ENCODE measurements around the gene FCSK. TPM values are rescaled to one million over a fixed set of nuclear protein-coding genes. Genes with fewer than 3 reads are reported as not detected.

The FCSK gene
- total RNA-seq, 1 donor from 2014 or later, result 9.2 TPM

DNA sequence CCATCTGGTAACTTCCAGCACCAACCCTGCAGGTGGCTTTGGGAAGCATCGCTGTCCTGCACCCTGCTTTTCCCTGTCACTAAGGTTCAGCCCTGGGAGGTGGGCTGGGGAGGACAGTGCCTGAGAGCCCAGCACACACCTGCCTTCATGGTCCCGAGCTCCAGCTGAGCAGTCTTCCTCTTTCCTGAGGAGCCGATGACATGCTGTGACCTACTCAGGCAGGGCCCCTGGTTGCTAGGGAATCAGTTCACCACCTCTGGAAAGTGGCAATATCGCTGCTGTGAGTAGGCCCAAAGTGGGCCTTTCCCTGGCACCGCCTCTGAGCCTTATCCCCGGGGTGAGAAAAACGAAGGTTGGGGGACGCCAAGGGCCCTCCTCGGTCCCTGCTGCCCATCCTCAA lies 33.4 kb upstream of the FCSK start:
- DNase-seq (ENCODE audit: low spot score), result no peak
- Mint-ChIP-seq H3K27me3 (ENCODE audit: low read depth) (no peaks in the 10 kb centered on the region), H3K4me1 (ENCODE audit: low read depth) (peaks cover 18% of the 10 kb centered on the region), H3K27ac (ENCODE audit: unreplicated experiment) (no peak overlapping the region), H3K4me3 (ENCODE audit: unreplicated experiment) (no peak overlapping the region), H3K36me3 (ENCODE audit: low read depth) (peaks cover 2% of the 10 kb centered on the region), H3K9me3 (ENCODE audit: low read depth) (no peaks in the 10 kb centered on the region)
- TF ChIP-seq, protein P1, sequence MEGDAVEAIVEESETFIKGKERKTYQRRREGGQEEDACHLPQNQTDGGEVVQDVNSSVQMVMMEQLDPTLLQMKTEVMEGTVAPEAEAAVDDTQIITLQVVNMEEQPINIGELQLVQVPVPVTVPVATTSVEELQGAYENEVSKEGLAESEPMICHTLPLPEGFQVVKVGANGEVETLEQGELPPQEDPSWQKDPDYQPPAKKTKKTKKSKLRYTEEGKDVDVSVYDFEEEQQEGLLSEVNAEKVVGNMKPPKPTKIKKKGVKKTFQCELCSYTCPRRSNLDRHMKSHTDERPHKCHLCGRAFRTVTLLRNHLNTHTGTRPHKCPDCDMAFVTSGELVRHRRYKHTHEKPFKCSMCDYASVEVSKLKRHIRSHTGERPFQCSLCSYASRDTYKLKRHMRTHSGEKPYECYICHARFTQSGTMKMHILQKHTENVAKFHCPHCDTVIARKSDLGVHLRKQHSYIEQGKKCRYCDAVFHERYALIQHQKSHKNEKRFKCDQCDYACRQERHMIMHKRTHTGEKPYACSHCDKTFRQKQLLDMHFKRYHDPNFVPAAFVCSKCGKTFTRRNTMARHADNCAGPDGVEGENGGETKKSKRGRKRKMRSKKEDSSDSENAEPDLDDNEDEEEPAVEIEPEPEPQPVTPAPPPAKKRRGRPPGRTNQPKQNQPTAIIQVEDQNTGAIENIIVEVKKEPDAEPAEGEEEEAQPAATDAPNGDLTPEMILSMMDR (IDR thresholded peaks at IDR 0.05), result no peak

DNA sequence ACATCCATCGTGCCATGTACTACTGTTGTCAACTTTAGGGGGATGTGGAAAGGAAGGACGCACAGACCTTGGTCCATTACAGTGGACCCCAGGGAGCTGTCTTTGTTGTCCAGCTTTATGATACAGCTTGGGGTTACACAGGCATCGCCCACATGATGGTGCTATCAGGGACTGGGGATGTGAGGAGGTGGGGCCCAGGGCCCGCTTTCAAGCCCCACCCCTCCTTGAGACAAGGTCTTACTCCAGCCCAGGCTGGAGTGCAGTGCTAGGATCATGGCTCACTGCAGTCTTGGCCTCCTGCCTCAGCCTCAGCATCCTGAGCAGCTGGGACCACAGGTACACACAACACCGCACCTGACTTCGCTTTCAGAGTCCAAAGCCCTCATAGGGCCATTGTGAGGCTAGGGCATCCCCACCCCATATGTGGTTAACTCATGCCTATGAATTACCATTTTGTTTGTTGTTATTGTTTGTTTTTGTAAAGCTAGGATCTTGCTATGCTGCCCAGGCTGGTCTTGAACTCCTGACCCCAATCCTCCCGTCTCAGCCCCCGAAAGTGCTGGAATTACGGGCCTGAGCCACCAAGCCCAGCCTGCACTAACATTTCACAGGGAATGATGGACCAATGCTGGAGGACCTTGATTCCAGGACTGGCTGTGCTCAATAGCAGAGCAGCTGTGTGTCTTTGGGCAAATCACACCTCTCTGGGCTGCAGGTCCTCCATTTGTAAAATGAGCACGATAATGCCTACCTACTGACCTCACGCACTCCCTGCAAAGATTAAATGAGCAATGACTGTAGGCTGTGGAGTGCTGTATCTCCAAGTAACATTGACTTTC lies 32.7 kb upstream of the FCSK start:
- Mint-ChIP-seq H3K4me1 (ENCODE audit: low read depth) (peaks cover 18% of the 10 kb centered on the region), H3K27me3 (ENCODE audit: low read depth) (no peaks in the 10 kb centered on the region), H3K36me3 (ENCODE audit: low read depth) (peaks cover 2% of the 10 kb centered on the region), H3K27ac (ENCODE audit: unreplicated experiment) (no peak overlapping the region), H3K4me3 (ENCODE audit: unreplicated experiment) (no peak overlapping the region), H3K9me3 (ENCODE audit: low read depth) (no peaks in the 10 kb centered on the region)
- DNase-seq (ENCODE audit: low spot score), result no peak
- TF ChIP-seq, protein P1 (IDR thresholded peaks at IDR 0.05), result no peak

DNA sequence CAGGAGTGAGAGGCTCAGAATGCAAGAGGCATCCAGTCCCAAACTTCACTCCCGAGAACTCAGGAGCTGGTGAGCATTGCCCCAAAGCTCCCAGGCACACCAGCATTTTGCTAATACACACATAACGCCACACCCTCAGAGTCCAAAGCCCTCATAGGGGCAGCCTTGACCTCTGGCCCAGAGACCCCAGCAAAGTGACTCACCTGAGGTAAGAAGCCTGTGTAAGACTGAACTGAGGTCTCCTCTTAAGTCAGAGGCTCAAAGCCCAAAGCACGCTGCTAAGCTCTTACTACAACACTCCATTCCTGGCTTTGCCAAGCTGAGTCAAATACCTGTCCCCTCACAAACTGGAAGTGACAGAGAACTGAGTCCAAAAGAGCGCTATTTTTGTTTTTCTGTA lies 31.9 kb upstream of the FCSK start:
- TF ChIP-seq, protein P1 (IDR thresholded peaks at IDR 0.05), result no peak
- H3K4me1 Mint-ChIP-seq (ENCODE audit: low read depth), result peaks cover 25% of the 10 kb centered on the region
- DNase-seq (ENCODE audit: low spot score), result no peak
- H3K36me3 Mint-ChIP-seq (ENCODE audit: low read depth), result peaks cover 2% of the 10 kb centered on the region
- no peaks in the 10 kb centered on the region for H3K27me3 Mint-ChIP-seq (ENCODE audit: low read depth)
- no peaks in the 10 kb centered on the region for H3K9me3 Mint-ChIP-seq (ENCODE audit: low read depth)
- no peak overlapping the region for H3K27ac Mint-ChIP-seq (ENCODE audit: unreplicated experiment)
- no peak overlapping the region for H3K4me3 Mint-ChIP-seq (ENCODE audit: unreplicated experiment)

DNA sequence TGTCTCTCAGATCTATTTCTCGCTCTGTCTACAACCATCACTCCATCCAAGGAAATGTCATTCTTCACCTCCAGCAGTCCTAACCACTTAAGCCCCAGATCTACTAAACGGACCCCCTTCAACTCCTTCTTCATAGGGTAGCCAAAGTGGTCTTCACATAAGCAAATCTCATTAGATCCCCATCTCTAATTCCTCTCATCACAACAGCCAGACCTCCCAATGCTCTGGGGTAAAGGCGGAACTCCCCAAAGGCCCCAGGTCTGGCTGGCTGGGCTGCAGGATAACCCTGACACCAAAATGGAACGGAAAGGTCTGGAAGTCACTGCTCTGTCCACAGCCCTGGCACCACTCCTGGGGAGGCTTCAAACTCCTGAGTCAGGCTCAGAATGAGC lies 26.6 kb upstream of the FCSK start:
- H3K4me1 Mint-ChIP-seq (ENCODE audit: low read depth), result peaks cover 60% of the 10 kb centered on the region
- peak overlapping the region; percentile 99 for H3K27ac Mint-ChIP-seq (ENCODE audit: unreplicated experiment)
- H3K36me3 Mint-ChIP-seq (ENCODE audit: low read depth), result no peaks in the 10 kb centered on the region
- H3K4me3 Mint-ChIP-seq (ENCODE audit: unreplicated experiment), result peak overlapping the region; percentile 45
- TF ChIP-seq, protein P1 (IDR thresholded peaks at IDR 0.05), result no peak
- no peaks in the 10 kb centered on the region for H3K9me3 Mint-ChIP-seq (ENCODE audit: low read depth)
- no peaks in the 10 kb centered on the region for H3K27me3 Mint-ChIP-seq (ENCODE audit: low read depth)
- DNase-seq (ENCODE audit: low spot score), result no peak

DNA sequence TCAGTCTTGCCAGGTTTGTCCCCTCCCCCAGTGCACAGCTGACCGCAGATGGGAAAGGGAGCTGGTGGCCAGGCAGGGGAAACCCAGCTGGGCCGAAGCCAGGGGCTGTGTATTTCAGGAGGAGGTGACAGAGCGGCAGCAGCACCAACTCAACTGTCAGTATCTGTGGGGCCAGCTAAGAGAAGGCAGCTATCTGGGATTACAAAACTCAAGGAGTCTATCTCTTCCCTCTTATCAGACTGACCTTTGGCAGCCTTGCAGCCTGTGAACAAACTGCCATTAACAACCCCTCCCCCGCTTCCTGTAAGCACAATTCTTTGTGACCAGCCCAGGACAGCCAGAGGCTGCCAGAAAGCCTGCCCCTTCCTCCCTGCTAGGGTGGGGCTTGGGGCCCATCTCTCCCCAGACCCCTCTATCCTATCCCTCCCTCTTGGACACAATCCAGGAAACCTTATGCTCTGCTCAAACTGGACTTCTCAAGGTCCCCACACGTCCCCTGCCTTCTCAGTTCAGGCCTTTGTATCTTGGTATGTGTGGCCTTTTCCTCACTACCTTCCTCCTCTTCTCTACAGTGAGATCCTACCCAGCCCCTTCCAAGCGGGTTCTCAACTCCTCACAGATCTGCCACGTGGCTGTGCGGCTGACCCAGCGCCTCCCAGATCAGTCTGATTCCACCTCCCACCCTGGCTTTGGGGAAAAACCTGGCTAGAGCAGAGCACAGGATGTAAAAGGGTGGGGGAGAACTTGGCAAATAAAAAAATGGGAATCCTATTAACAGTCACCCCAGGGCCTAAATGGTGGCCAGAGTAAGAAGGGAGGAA lies 26.0 kb upstream of the FCSK start:
- TF ChIP-seq, protein P1 (IDR thresholded peaks at IDR 0.05), result no peak
- no peak for DNase-seq (ENCODE audit: low spot score)
- Mint-ChIP-seq H3K27ac (ENCODE audit: unreplicated experiment) (peak overlapping the region; percentile 99), H3K27me3 (ENCODE audit: low read depth) (no peaks in the 10 kb centered on the region), H3K36me3 (ENCODE audit: low read depth) (no peaks in the 10 kb centered on the region), H3K9me3 (ENCODE audit: low read depth) (no peaks in the 10 kb centered on the region), H3K4me1 (ENCODE audit: low read depth) (peaks cover 60% of the 10 kb centered on the region), H3K4me3 (ENCODE audit: unreplicated experiment) (peak overlapping the region; percentile 45)

Measured in chondrocyte (in vitro differentiated cells).